Activated B cell treated with CpG ODN at 0.5 μM for 24 hours (primary cell): ENCODE results near the gene CFDP1. TPM values are rescaled to one million over a fixed set of nuclear protein-coding genes. Genes with fewer than 3 reads are reported as not detected.
"Not testable (repeated sequence)": the region's sequence is repeated elsewhere in the genome, so short reads cannot be mapped to it uniquely, and the experiment has no call there.

ENCODE experiments used
- ATAC-seq: fragments of 200-7000 bp; cut with Tn5 transposase; one replicate; pipeline ENCODE4 v1.10.0; 2021; ENCODE audit warnings: low read depth, mild to moderate bottlenecking, moderate library complexity
- CTCF ChIA-PET: fragments of 350-600 bp; sonication (Branson Sonifier 250); formaldehyde crosslinking; loops from one replicate; lab custom pipeline; 2021; ENCODE audit warnings: antibody characterized with exemption; lab: Charles Lee
- POLR2A ChIA-PET: fragments of 350-600 bp; sonication (Branson Sonifier 250); formaldehyde crosslinking; loops from one replicate; lab custom pipeline; 2021; ENCODE audit warnings: antibody characterized with exemption; lab: Charles Lee
- DNase-seq: peaks from one replicate; pipeline ENCODE4 v3.0.0; 2022
- H3K27ac Mint-ChIP-seq: one replicate; pipeline ENCODE4 v1.8.0; 2020; ENCODE audit warnings: mixed read lengths
- H3K27me3 Mint-ChIP-seq: one replicate; pipeline ENCODE4 v1.8.0; 2021; ENCODE audit warnings: mixed read lengths
- H3K36me3 Mint-ChIP-seq: one replicate; pipeline ENCODE4 v1.8.0; 2021; ENCODE audit warnings: low read depth, mixed read lengths
- H3K4me1 Mint-ChIP-seq: one replicate; pipeline ENCODE4 v1.8.0; 2021; ENCODE audit warnings: mixed read lengths
- H3K4me3 Mint-ChIP-seq: one replicate; pipeline ENCODE4 v1.8.0; 2020; ENCODE audit warnings: mild to moderate bottlenecking, mixed read lengths
- H3K9me3 Mint-ChIP-seq: one replicate; pipeline ENCODE4 v1.8.0; 2020; ENCODE audit warnings: mixed read lengths
- CTCF ChIP-seq: fragments of 200-600 bp; IDR thresholded peaks from one replicate; pipeline ENCODE4 v1.8.0; 2022; ENCODE audit warnings: antibody characterized with exemption, mild to moderate bottlenecking
- intact Hi-C: fragments of 100-400 bp; cut with micrococcal nuclease; formaldehyde crosslinking; loops from one replicate; pipeline ENCODE4 v1.15.1; 2024
- total RNA-seq: library from RNA; stranded (reverse); gene quantifications from 2 replicates; pipeline ENCODE4 v1.2.3, GENCODE V29; 2022

Gene CFDP1
- total RNA-seq, 1 donor from 2014 or later = 32.0 TPM

- no peaks in the 10 kb centered on the region for H3K36me3 Mint-ChIP-seq
- no peaks in the 10 kb centered on the region for H3K4me1 Mint-ChIP-seq
- ATAC-seq = no peak
- ChIA-PET POLR2A (interaction anchor here (0.6 kb wide), 1 partner anchor 157 kb away, joined by 3 read pairs; no protein-coding TSS in a partner anchor), CTCF (no interaction called here)
- TF ChIP-seq CTCF = no peak
- DNase-seq = no peak
- H3K9me3 Mint-ChIP-seq = no peaks in the 10 kb centered on the region
- peaks cover 8% of the 10 kb centered on the region for H3K27me3 Mint-ChIP-seq
- intact Hi-C loops = no loop called here
- H3K27ac Mint-ChIP-seq = no peak overlapping the region
- H3K4me3 Mint-ChIP-seq = no peak overlapping the region
Observed at GRCh38 chr16:75280331-75280804, 152.9 kb downstream of the CFDP1 start.

- Mint-ChIP-seq H3K9me3 (no peaks in the 10 kb centered on the region), H3K4me3 (no peak overlapping the region), H3K4me1 (no peaks in the 10 kb centered on the region), H3K36me3 (no peaks in the 10 kb centered on the region), H3K27me3 (peaks cover 11% of the 10 kb centered on the region), H3K27ac (no peak overlapping the region)
- CTCF ChIA-PET = no interaction called here
- intact Hi-C loops = no loop called here
- ATAC-seq = no peak
- no peak for DNase-seq
- POLR2A ChIA-PET = no interaction called here
- TF ChIP-seq CTCF = no peak
Observed at GRCh38 chr16:75279305-75279704, 154.0 kb downstream of the CFDP1 start.

DNA sequence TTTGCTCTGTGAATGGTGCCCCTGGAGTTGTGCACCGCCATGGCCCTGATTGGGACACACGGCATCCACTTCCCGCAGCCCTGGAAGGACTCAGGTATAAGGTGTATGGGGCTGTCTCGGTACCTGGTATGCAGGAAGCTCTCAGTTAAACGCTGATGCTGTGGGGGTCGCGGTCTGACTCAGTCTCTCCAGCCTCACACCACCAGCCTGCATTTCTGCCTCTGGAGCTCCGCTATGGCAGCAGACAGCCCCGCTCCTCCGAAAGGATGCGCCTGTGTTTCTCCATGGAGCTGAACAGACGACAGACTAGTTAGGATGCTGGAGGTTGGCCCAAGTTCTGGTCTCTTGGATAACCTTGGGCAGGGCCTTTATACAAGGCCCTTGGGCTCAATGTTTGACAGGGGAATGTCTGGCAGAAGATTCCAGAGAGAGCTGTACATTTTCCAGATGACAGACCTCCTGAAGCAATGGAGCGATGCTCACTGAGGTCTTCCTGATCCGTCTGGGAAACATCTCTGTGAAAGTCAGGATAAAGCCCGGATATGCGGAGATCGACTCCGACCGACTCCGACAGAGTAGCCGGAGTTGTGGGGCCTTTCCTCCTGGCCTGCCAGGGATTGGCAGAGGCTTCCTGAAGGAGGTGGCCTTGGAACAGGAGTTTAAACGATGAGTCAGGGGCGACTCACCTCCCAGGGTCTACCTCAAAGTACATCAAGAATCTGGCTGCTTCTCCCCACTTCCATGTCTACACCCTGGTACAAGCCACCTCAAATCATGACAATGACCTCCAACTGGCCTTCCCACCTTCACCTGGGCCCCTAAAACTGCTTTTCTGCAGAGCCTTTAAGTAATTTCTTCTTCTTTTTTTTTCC is 160.0 kb downstream of the CFDP1 start:
- H3K4me1 Mint-ChIP-seq = no peaks in the 10 kb centered on the region
- H3K27ac Mint-ChIP-seq = no peak overlapping the region

DNA sequence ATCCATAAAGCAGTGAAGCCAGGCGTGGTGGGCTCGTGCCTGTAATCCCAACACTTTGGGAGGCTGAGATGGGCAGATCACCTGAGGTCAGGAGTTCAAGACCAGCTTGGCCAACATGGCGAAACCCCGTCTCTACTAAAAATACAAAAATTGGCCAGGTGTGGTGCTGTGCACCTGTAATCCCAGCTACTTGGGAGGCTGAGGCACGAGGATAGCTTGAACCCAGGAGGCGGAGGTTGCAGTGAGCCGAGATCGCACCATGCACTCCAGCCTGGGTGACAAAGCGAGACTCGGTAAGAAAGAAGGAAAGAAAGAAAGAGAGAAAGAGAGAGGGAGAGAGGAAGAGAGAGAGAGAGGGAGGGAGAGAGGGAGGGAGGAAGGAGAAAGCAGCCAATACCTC is 160.7 kb downstream of the CFDP1 start:
- ATAC-seq, H3K4me1 Mint-ChIP-seq, CTCF ChIA-PET, H3K27ac Mint-ChIP-seq, H3K4me3 Mint-ChIP-seq, intact Hi-C loops, DNase-seq, POLR2A ChIA-PET, H3K36me3 Mint-ChIP-seq, H3K9me3 Mint-ChIP-seq: not testable (repeated sequence)
- peaks cover 28% of the 10 kb centered on the region for H3K27me3 Mint-ChIP-seq

More for the DNA sequence above, 160.0 kb downstream of the CFDP1 start:
- DNase-seq (no peak), ATAC-seq (no peak)
- TF ChIP-seq CTCF = no peak
- H3K9me3 Mint-ChIP-seq = no peaks in the 10 kb centered on the region
- intact Hi-C loops = no loop called here
- POLR2A ChIA-PET = no interaction called here
- H3K27me3 Mint-ChIP-seq = peaks cover 26% of the 10 kb centered on the region
- H3K36me3 Mint-ChIP-seq = no peaks in the 10 kb centered on the region
- CTCF ChIA-PET = no interaction called here
- no peak overlapping the region for H3K4me3 Mint-ChIP-seq

DNA sequence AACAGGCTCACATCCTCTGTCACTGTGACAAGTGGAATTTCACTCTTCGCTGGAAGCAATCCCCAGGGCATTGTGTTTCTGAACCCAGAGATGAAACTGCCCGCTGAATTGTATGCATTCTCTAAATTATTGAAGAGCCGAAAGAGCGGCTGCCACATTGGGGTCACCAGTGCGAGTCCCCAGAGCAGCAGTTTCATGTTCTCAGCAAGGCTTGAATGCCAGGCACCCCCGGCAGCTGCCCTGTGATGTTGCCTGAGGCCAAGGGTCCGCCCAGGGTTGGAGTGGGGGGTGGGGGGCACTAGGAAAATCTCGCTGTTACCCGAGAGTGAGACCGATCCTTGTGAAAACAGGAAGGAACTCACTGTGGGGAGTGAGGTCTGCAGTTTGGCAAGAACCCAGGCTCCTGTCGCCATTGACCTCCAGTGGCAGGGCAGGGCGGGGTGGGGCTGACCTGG is 161.2 kb downstream of the CFDP1 start:
- peaks cover 25% of the 10 kb centered on the region for H3K27me3 Mint-ChIP-seq
- H3K36me3 Mint-ChIP-seq = no peaks in the 10 kb centered on the region
- no peak for TF ChIP-seq CTCF
- H3K9me3 Mint-ChIP-seq = no peaks in the 10 kb centered on the region
- intact Hi-C loops = no loop called here
- POLR2A ChIA-PET = no interaction called here
- ATAC-seq = no peak
- no peaks in the 10 kb centered on the region for H3K4me1 Mint-ChIP-seq
- no peak for DNase-seq
- CTCF ChIA-PET = no interaction called here
- no peak overlapping the region for H3K27ac Mint-ChIP-seq
- H3K4me3 Mint-ChIP-seq = no peak overlapping the region
